PC-9 (cell line): ENCODE measurements around the gene CCDC85C. TPM values are rescaled to one million over a fixed set of nuclear protein-coding genes. Genes with fewer than 3 reads are reported as not detected.

Source experiments
- BruUV-seq: library from RNA; stranded (reverse); fragments of 400-500 nt; replicated peaks from 2 replicates; lab custom pipeline; 2021; lab: Mats Ljungman, UMichigan
- CTCF ChIA-PET: fragments of 300-600 bp; sonication (Branson Sonifier 250); formaldehyde crosslinking; loops from one replicate; lab custom pipeline; 2022; ENCODE audit warnings: antibody characterized with exemption; lab: Charles Lee
- POLR2A ChIA-PET: fragments of 300-600 bp; sonication (Branson Sonifier 250); formaldehyde crosslinking; loops from one replicate; lab custom pipeline; 2022; ENCODE audit warnings: antibody characterized with exemption; ENCODE audit not compliant: unreplicated experiment; lab: Charles Lee
- DNase-seq, 2 experiments: peaks; one replicate each; pipeline versions ENCODE4 v3.0.0 to v3.0.0-alpha.2; 2015 to 2022; ENCODE audit warnings: mixed read lengths in 1 of 2
- H2AFZ ChIP-seq: fragments of 200-600 bp; sonication (generic); 2 replicates; pipeline ENCODE4 v1.8.1; 2017; ENCODE audit warnings: antibody characterized with exemption
- H3F3A ChIP-seq: fragments of 200-600 bp; sonication (generic); 2 replicates; pipeline ENCODE4 v1.8.1; 2017; ENCODE audit warnings: antibody characterized with exemption, mild to moderate bottlenecking, low read depth; ENCODE audit not compliant: insufficient read depth
- H3K27ac ChIP-seq: fragments of 200-600 bp; sonication (generic); 2 replicates; pipeline ENCODE4 v1.6.1; 2016; ENCODE audit warnings: mixed run types
- H3K27me3 ChIP-seq: fragments of 200-600 bp; sonication (generic); 2 replicates; pipeline ENCODE4 v1.6.1; 2016; ENCODE audit warnings: low read depth, mixed run types; ENCODE audit not compliant: insufficient read depth
- H3K36me3 ChIP-seq: fragments of 200-600 bp; sonication (generic); 2 replicates; pipeline ENCODE4 v1.6.1; 2016; ENCODE audit warnings: low read depth, mixed run types
- H3K4me1 ChIP-seq: fragments of 200-600 bp; sonication (generic); replicated peaks from 2 replicates; pipeline ENCODE4 v1.6.1; 2016; ENCODE audit warnings: mixed run types; ENCODE audit not compliant: insufficient read depth
- H3K4me2 ChIP-seq: fragments of 200-600 bp; sonication (generic); 2 replicates; pipeline ENCODE4 v1.6.1; 2017; ENCODE audit warnings: mixed run types
- H3K4me3 ChIP-seq: fragments of 200-600 bp; sonication (generic); 2 replicates; pipeline ENCODE4 v1.6.1; 2016; ENCODE audit warnings: mixed run types
- H3K79me2 ChIP-seq: fragments of 200-600 bp; sonication (generic); 2 replicates; pipeline ENCODE4 v1.6.1; 2017; ENCODE audit warnings: low read depth, mixed run types
- H3K9me2 ChIP-seq: fragments of 200-600 bp; sonication (generic); 2 replicates; pipeline ENCODE4 v1.8.1; 2017; ENCODE audit warnings: mild to moderate bottlenecking; ENCODE audit not compliant: insufficient read depth
- H3K9me3 ChIP-seq: fragments of 200-600 bp; sonication (generic); 2 replicates; pipeline ENCODE4 v1.8.1; 2016; ENCODE audit warnings: low read depth; ENCODE audit not compliant: insufficient read depth
- H4K20me1 ChIP-seq: fragments of 200-600 bp; sonication (generic); 2 replicates; pipeline ENCODE4 v1.8.1; 2017; ENCODE audit not compliant: insufficient read depth
- CTCF ChIP-seq: fragments of 200-600 bp; sonication (generic); conservative IDR thresholded peaks from 2 replicates; pipeline ENCODE4 v1.6.1; 2017; ENCODE audit warnings: mixed run types, antibody characterized with exemption, mild to moderate bottlenecking, moderate library complexity
- EZH2 ChIP-seq: fragments of 200-600 bp; sonication (generic); IDR thresholded peaks from 2 replicates; pipeline ENCODE4 v1.8.0; 2017; ENCODE audit warnings: antibody characterized with exemption, low read depth
- intact Hi-C: fragments of 100-400 bp; cut with micrococcal nuclease; formaldehyde crosslinking; loops from one replicate; pipeline ENCODE4 v1.10.0; 2022; ENCODE audit not compliant: unreplicated experiment
- total RNA-seq: library from RNA; stranded (reverse); gene quantifications from 2 replicates; pipeline ENCODE4 v1.2.3, GENCODE V29; 2021

The CCDC85C gene
- total RNA-seq, 1 experiment from 2014 or later, result 21.2 TPM

- DNase-seq, result peak in 1 of 2 experiments; percentile 42
- POLR2A ChIA-PET, result interaction anchor here (0.6 kb wide), 3 partner anchors 17 to 825 kb away, joined by 3 to 9 read pairs (median 5); no protein-coding TSS in a partner anchor
- H3K27me3 ChIP-seq, result no peaks in the 10 kb centered on the region
- CTCF ChIA-PET, result no interaction called here
- H3K4me1 ChIP-seq, result peaks cover 22% of the 10 kb centered on the region
- no peaks in the 10 kb centered on the region for H3K9me3 ChIP-seq
- H3K79me2 ChIP-seq, result peaks cover 86% of the 10 kb centered on the region
- H4K20me1 ChIP-seq, result peaks cover 36% of the 10 kb centered on the region
- H3K27ac ChIP-seq, result peak within 1 kb of the TSS; percentile 72
- peak within 1 kb of the TSS; percentile 94 for H3K4me2 ChIP-seq
- peak within 1 kb of the TSS; percentile 92 for H3K4me3 ChIP-seq
- H2AFZ ChIP-seq, result peak within 1 kb of the TSS; percentile 76
- H3K9me2 ChIP-seq, result no peaks in the 10 kb centered on the region
- H3F3A ChIP-seq, result no peaks in the 10 kb centered on the region
- BruUV-seq, result no TSS peak
- intact Hi-C loops, result no loop called here
- TF ChIP-seq EZH2 (no peak), CTCF (no peak)
- no peaks in the 10 kb centered on the region for H3K36me3 ChIP-seq
Observed at GRCh38 chr14:99479906-99480869, 123.8 kb downstream of the CCDC85C start, which contains the start of gene SETD3. TSS of gene SETD3 (minus strand) at chr14:99480859. CDS start at chr14:99465805, 15,054 bp downstream.

GRCh38 chr14:99479160-99479905 is 124.7 kb downstream of the CCDC85C start:
- BruUV-seq, result no TSS peak
- H3K27me3 ChIP-seq, result no peaks in the 10 kb centered on the region
- peaks cover 22% of the 10 kb centered on the region for H3K4me1 ChIP-seq
- intact Hi-C loops, result no loop called here
- peaks cover 83% of the 10 kb centered on the region for H3K79me2 ChIP-seq
- no peak for DNase-seq
- no peak overlapping the region for H3K27ac ChIP-seq
- peaks cover 28% of the 10 kb centered on the region for H4K20me1 ChIP-seq
- no peaks in the 10 kb centered on the region for H3F3A ChIP-seq
- ChIA-PET CTCF (no interaction called here), POLR2A (no interaction called here)
- no peaks in the 10 kb centered on the region for H3K36me3 ChIP-seq
- H3K9me3 ChIP-seq, result no peaks in the 10 kb centered on the region
- peak overlapping the region; percentile 76 for H3K4me3 ChIP-seq
- peak overlapping the region; percentile 93 for H3K4me2 ChIP-seq
- no peaks in the 10 kb centered on the region for H3K9me2 ChIP-seq
- TF ChIP-seq EZH2, result no peak
- no peak for TF ChIP-seq CTCF
- H2AFZ ChIP-seq, result peak overlapping the region; percentile 75; the same call in 1 of the 2 replicates

GRCh38 chr14:99478128-99478527 is 125.9 kb downstream of the CCDC85C start:
- intact Hi-C loops, result no loop called here
- no TSS peak for BruUV-seq
- Histone ChIP-seq H3K36me3 (no peaks in the 10 kb centered on the region), H3K27ac (no peak overlapping the region), H3F3A (no peaks in the 10 kb centered on the region), H3K9me2 (no peaks in the 10 kb centered on the region), H4K20me1 (peaks cover 17% of the 10 kb centered on the region), H3K79me2 (peaks cover 76% of the 10 kb centered on the region), H2AFZ (no peak overlapping the region), H3K4me1 (peaks cover 22% of the 10 kb centered on the region), H3K27me3 (no peaks in the 10 kb centered on the region), H3K4me3 (no peak overlapping the region), H3K9me3 (no peaks in the 10 kb centered on the region), H3K4me2 (no peak overlapping the region)
- CTCF ChIA-PET, result no interaction called here
- POLR2A ChIA-PET, result no interaction called here
- no peak for DNase-seq
- TF ChIP-seq CTCF (no peak), EZH2 (no peak)
